Right forelimb (tissue), 1 donor: Measurements from ENCODE around the gene KIFC3.
"Not testable (repeated sequence)": the region's sequence is repeated elsewhere in the genome, so short reads cannot be mapped to it uniquely, and the experiment has no call there.

Source experiments
- DNase-seq: peaks from one replicate; pipeline ENCODE4 v3.0.0-alpha.2; 2018

Gene KIFC3

DNA sequence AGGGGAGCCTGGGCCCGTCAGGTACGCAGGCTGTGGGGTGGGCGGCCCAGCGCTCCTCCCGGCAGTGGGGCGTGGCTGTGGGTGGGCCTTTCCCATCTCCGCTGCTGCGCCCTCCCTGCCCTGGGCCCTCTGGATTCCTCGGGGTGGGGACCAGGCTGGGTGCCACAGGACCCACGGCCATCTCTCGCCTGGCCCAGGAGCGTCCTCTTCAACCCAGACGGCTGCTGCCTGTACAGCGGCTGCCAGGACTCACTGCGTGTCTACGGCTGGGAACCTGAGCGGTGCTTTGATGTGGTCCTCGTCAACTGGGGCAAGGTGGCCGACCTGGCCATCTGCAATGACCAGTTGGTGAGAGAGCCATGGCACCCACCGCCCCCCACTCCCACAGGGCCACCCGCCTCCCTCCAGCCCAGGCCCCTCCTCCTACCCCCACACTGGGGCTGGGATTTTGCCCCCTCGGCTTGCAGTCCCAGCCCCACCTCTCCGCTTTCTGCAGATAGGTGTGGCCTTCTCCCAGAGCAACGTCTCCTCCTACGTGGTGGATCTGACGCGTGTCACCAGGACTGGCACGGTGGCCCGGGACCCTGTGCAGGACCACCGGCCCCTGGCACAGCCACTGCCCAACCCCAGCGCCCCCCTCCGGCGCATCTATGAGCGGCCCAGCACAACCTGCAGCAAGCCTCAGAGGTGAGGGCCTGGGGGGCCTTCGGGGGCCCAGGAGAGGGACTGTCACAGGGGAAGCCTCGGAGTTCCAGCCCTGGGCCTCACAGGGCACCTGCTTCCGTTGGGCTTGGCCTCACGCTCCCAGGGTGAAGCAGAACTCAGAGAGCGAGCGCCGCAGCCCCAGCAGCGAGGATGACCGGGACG lies 49.5 kb downstream of the KIFC3 start:
- DNase-seq = no peak

DNA sequence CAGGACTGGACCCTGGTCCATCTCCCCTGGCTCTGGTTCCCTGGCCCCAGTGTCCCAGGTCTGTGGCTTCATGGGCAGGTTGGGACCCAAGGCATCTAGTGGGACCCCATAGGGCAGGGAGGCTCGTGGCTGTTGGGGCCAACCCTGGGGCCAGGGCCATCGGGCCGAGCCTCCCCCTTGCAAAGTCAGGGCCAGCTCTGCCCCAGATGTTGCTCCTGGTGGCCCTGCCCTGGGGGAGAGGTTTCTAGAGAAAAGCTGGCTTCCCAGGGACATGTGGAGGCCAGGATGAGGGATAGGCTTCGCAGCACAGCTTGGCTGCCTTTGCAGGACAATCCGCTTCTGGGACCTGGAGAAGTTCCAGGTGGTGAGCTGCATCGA lies 50.1 kb downstream of the KIFC3 start:
- no peak for DNase-seq

- no peak for DNase-seq
These were observed 50.6 kb downstream of the KIFC3 start for GRCh38 chr16:57751539-57752202.

- DNase-seq = no peak
These were observed 51.3 kb downstream of the KIFC3 start for GRCh38 chr16:57750796-57751538.

- no peak for DNase-seq
These were observed 52.3 kb downstream of the KIFC3 start for GRCh38 chr16:57749856-57750452.

GRCh38 chr16:57749101-57749692 lies 53.1 kb downstream of the KIFC3 start:
- no peak for DNase-seq

DNA sequence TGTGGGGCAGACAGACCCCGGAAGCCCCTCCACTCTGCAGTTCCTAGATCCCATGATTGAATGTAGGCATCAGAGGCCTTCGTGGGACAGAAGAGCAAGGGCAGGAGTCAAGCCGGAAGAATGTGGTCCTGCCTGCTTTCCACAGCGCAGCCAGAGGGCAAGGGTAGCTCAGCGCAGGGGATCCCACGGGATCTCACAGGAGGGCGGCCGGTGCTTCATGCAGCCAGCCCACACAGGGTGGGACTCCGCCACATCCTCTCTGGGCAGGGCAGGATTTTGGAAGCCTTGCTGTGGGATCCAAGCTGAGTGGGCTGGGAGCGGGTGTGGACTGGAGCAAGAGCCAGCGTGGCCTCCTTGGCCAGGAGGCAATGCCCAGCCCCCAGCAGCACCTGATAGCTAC lies 53.7 kb downstream of the KIFC3 start:
- DNase-seq = no peak

GRCh38 chr16:57747996-57748395 lies 54.3 kb downstream of the KIFC3 start:
- no peak for DNase-seq

- DNase-seq = no peak
These were observed 54.8 kb downstream of the KIFC3 start for GRCh38 chr16:57747496-57747895.

DNA sequence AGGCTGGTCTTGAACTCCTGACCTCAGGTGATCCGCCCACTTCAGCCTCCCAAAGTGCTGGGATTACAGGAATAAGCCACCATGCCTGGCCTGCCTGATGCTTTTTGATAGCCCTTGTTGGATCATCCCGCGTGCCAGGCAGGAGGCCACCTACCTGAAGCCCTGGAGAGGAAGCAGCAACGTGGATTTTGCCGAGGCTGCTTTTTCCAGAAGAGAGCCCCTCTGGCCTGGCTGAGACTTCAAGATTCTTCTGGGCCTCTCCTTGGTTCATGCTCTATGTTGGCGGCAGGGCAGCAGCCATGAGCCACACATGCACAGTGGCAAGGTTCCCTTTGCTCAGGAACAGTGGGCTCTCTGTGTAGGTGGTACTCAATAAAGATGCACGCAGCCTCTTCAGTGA lies 55.2 kb downstream of the KIFC3 start:
- DNase-seq = no peak

GRCh38 chr16:57746316-57746715 lies 56.0 kb downstream of the KIFC3 start:
- not testable (repeated sequence) for DNase-seq

GRCh38 chr16:57745768-57746167 lies 56.5 kb downstream of the KIFC3 start:
- no peak for DNase-seq

DNA sequence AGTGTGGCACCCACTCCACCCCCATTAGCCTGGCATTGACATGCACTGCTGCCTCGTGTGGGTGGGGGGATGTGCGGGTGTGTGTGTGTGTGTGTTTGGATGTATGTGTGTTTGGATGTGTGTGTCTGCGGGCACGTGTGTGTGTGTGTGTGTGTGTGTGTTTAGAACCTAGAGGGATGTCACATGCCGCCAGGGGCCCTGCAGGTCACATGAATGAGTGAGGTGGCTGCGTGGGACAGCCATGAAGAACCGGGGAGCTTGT lies 57.7 kb downstream of the KIFC3 start:
- DNase-seq = no peak

DNA sequence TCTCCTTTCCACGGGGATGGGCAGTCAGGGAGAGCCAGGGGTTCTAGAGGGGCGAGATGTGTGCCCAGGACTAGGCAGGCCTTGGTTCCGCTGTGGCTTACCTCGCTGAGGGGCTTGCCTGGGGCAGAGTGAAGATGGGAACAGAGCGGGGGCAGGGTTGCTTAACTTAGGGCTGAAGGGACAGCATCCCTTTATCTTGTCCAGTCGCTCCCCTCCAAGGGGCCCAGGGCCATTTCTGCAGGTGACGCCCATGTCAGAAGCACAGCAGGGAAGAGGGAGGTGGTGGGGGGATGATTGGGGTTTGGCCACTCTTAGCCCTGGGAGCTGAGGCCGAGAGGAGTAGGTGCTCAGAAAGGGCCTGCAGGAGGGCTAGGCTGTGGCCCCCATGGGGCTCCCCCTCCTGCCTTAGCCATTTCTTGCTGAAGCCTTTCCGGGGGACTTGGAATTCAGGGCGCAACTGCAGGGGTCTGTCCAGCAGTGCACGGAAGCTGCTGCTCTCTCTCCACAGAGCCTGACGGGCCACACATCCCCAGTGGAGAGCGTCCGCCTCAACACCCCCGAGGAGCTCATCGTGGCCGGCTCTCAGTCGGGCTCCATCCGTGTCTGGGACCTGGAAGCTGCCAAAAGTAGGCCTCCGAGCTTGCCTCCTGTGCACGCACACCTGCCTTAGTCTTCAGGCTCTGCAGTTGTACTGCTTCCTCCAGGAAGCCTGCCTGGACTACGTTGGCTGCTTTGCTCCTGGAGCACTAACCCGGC lies 58.2 kb downstream of the KIFC3 start:
- DNase-seq = no peak

DNA sequence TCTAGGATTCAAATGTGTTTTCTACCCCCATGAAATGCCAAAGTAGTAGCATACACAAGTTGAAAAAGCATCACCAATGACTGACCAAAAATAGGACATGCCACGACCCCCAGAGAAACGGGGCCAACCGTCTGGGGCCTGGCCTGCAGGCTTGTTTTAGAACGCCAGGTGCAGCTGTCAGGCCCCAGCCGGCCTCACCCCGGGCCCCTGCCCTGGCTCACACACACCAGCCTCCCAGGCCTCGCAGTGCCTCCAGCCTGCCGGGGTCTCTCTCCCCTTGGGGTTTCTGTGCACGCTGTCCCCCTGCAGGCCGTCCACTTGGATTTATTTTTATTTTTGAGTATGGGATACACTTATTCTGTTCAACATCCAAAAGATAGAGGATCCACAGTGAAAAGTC lies 58.8 kb downstream of the KIFC3 start:
- DNase-seq = no peak

DNA sequence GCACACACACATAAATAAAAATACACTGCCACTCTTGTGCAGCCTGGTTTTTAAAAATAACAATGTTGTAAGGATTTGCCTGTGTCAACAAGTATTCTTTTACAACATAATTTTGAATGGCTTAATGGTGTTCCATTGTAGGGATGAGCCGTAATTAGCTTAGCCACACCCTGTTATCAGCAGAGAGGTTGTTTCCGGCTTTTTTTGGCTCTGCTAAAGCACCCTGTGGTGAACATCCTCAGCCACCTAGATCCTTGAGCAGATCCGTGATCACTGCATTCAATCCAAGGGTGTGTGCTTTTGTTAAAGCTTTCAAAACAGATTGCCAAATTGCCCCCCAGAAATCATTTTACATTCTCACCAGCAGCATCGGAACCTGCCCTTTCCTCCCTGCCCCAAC lies 59.7 kb downstream of the KIFC3 start:
- DNase-seq = no peak

GRCh38 chr16:57741660-57742191 lies 60.6 kb downstream of the KIFC3 start:
- DNase-seq = no peak

DNA sequence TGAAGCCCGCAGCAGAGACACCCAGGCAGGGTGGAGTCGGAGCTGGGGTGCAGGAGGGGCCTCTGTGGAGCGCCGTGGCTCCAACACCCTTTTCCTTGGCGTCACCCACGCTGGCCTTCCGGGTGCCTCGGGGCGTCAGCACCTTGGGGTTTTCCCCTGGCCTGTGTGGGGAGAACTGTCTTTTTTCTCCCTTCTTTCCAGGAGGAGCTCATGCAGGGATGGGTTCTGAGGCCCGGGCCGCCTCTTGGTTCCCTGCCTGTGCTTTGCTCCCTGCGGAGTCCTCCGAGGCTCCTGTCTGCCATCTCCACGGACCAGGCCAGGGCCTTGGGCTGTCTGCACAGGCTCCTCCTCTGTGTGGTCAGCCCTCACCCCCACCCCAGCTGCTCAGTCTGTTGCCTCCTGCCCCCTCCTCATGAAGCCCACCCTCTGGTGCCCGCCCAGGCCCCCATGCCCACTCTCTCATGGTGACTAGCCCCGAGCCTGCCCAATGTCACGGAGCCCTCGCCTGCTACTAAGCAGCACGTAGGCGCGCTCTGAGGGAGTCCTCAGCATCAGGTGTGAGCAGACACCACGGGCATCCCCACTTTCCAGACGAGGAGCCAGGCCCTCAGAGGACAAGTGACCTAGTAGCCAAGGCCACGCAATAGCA lies 61.7 kb downstream of the KIFC3 start:
- no peak for DNase-seq

GRCh38 chr16:57739756-57740422 lies 62.4 kb downstream of the KIFC3 start:
- no peak for DNase-seq

DNA sequence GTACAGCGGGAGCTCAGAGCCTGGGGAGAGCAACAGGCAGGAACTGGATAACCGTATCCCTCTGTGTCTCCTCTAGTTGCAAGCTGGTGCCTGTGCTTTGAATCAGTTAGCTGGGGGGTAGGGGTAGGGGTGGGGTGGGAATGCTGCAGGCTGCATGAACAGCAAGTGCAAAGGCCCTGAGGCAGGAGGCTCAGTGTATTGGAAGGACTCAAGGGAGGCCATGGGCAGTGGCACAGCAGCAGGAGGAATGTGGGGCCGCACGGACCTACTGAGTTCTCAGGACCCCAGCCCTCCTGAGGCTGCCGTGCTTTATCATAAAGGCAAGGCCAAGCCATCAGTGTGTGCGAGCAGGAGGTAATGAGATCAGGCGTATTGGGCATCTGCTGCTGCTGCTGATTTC lies 63.4 kb downstream of the KIFC3 start:
- no peak for DNase-seq
